Measurements from ENCODE around the gene CHPF2.

The CHPF2 gene

GRCh38 chr7:151243408-151244195, 11.3 kb downstream of the CHPF2 start:
- peaks cover 37% of the 10 kb centered on the region for H3K36me3 ChIP-seq (ENCODE audit: control insufficient read depth, insufficient read depth, low read length, severe bottlenecking)
- peaks cover 48% of the 10 kb centered on the region for H3K4me1 ChIP-seq (ENCODE audit: control insufficient read depth, insufficient read depth, low read length)
- H3K9me3 ChIP-seq (ENCODE audit: control insufficient read depth, low read length) = no peaks in the 10 kb centered on the region
- no peak overlapping the region for H3K4me3 ChIP-seq (ENCODE audit: low read length)
- H3K27me3 ChIP-seq (replicated peaks; ENCODE audit: control insufficient read depth, insufficient read depth, low read length) = no peaks in the 10 kb centered on the region
- no peak for DNase-seq (ENCODE audit: low read depth)
- peak overlapping the region; percentile 7 for H3K9ac ChIP-seq (ENCODE audit: low read length)

- Histone ChIP-seq H3K9ac (ENCODE audit: low read length) (peak overlapping the region; percentile 49), H3K9me3 (ENCODE audit: control insufficient read depth, low read length) (no peaks in the 10 kb centered on the region), H3K4me3 (ENCODE audit: low read length) (no peak overlapping the region), H3K27me3 (replicated peaks; ENCODE audit: control insufficient read depth, insufficient read depth, low read length) (no peaks in the 10 kb centered on the region), H3K36me3 (ENCODE audit: control insufficient read depth, insufficient read depth, low read length, severe bottlenecking) (peaks cover 30% of the 10 kb centered on the region), H3K4me1 (ENCODE audit: control insufficient read depth, insufficient read depth, low read length) (peaks cover 49% of the 10 kb centered on the region)
- peak; percentile 83 for DNase-seq (ENCODE audit: low read depth)
Observed at GRCh38 chr7:151244196-151244840, 12.0 kb downstream of the CHPF2 start.

DNA sequence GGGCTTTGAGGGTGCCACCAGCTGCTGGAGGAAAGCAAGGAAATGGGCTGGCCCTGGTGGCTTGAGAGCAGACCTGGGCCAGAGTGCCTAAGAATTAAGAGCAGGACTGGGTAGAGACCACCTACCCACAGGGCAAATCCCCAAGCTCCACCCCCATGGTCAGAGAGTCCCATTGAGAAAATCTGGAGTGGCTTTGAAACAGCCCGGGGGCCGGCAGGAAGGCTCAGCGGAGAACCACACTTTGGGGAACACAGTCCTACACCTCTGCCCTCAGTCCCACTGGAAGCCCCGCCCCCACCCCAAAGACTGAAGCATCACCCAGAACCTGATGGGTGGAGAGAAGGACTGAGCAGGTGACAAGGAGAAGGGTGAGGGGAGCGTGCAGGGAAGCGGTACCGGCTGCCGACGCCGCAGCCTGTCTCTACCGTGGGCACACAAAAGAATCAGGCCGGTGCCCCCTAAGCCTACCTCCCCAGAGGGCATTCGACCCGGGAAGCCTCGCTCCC, 12.6 kb downstream of the CHPF2 start:
- DNase-seq (ENCODE audit: low read depth) = no peak
- Histone ChIP-seq H3K9me3 (ENCODE audit: control insufficient read depth, low read length) (no peaks in the 10 kb centered on the region), H3K4me1 (ENCODE audit: control insufficient read depth, insufficient read depth, low read length) (peaks cover 53% of the 10 kb centered on the region), H3K36me3 (ENCODE audit: control insufficient read depth, insufficient read depth, low read length, severe bottlenecking) (peaks cover 26% of the 10 kb centered on the region), H3K9ac (ENCODE audit: low read length) (peak overlapping the region; percentile 49), H3K27me3 (replicated peaks; ENCODE audit: control insufficient read depth, insufficient read depth, low read length) (no peaks in the 10 kb centered on the region), H3K4me3 (ENCODE audit: low read length) (peak overlapping the region; percentile 63)

GRCh38 chr7:151245360-151246101, 13.2 kb downstream of the CHPF2 start:
- Histone ChIP-seq H3K27me3 (replicated peaks; ENCODE audit: control insufficient read depth, insufficient read depth, low read length) (no peaks in the 10 kb centered on the region), H3K4me1 (ENCODE audit: control insufficient read depth, insufficient read depth, low read length) (peaks cover 55% of the 10 kb centered on the region), H3K9me3 (ENCODE audit: control insufficient read depth, low read length) (no peaks in the 10 kb centered on the region), H3K4me3 (ENCODE audit: low read length) (peak overlapping the region; percentile 63), H3K36me3 (ENCODE audit: control insufficient read depth, insufficient read depth, low read length, severe bottlenecking) (peaks cover 20% of the 10 kb centered on the region), H3K9ac (ENCODE audit: low read length) (peak overlapping the region; percentile 49)
- DNase-seq (ENCODE audit: low read depth) = peak; percentile 77

GRCh38 chr7:151246102-151246850, 14.0 kb downstream of the CHPF2 start:
- Histone ChIP-seq H3K27me3 (replicated peaks; ENCODE audit: control insufficient read depth, insufficient read depth, low read length) (no peaks in the 10 kb centered on the region), H3K36me3 (ENCODE audit: control insufficient read depth, insufficient read depth, low read length, severe bottlenecking) (peaks cover 13% of the 10 kb centered on the region), H3K9me3 (ENCODE audit: control insufficient read depth, low read length) (no peaks in the 10 kb centered on the region), H3K4me1 (ENCODE audit: control insufficient read depth, insufficient read depth, low read length) (peaks cover 63% of the 10 kb centered on the region), H3K4me3 (ENCODE audit: low read length) (peak overlapping the region; percentile 92), H3K9ac (ENCODE audit: low read length) (peak overlapping the region; percentile 98)
- DNase-seq (ENCODE audit: low read depth) = no peak

GRCh38 chr7:151246851-151247580, 14.7 kb downstream of the CHPF2 start:
- H3K36me3 ChIP-seq (ENCODE audit: control insufficient read depth, insufficient read depth, low read length, severe bottlenecking) = peaks cover 5% of the 10 kb centered on the region
- H3K4me3 ChIP-seq (ENCODE audit: low read length) = peak overlapping the region; percentile 92
- H3K27me3 ChIP-seq (replicated peaks; ENCODE audit: control insufficient read depth, insufficient read depth, low read length) = no peaks in the 10 kb centered on the region
- H3K9ac ChIP-seq (ENCODE audit: low read length) = peak overlapping the region; percentile 98
- peaks cover 65% of the 10 kb centered on the region for H3K4me1 ChIP-seq (ENCODE audit: control insufficient read depth, insufficient read depth, low read length)
- peak; percentile 37 for DNase-seq (ENCODE audit: low read depth)
- H3K9me3 ChIP-seq (ENCODE audit: control insufficient read depth, low read length) = no peaks in the 10 kb centered on the region

DNA sequence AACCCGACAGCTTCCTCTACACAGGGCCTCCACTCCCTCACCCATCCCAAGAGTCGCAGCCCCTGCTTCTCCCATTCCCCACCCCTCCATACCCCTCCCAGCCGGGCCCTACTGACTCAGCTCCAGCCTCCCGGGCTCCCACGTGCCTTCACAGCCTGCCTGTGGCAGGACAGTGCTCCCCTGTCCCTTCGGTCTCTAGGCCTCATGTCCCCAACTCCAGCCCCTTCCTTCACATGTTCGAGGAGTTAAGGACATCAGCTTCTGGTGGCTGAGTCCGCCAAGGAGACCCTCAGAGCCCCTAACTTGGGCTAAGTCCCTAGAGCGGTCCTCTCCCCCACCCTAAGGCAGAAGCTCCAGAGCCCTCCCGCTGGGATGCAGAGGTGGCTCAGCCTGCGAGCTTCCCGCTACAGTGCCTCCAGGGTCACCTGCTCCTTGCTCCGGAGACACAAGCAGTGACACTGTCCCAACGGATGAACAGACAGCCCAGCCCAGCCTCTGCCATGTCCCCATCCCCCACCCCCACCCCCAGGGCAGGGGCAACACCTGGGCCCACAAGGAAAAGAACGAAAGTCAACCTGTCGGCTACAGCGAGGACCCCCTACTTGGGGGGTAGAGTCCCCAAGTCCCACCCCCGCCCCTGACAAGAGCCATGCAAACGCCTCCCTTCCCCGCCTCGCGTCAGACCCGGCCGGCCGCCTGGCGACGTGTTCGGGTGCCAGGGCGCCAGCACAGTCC, 15.5 kb downstream of the CHPF2 start:
- Histone ChIP-seq H3K4me1 (ENCODE audit: control insufficient read depth, insufficient read depth, low read length) (peaks cover 67% of the 10 kb centered on the region), H3K4me3 (ENCODE audit: low read length) (peak overlapping the region; percentile 92)

DNA sequence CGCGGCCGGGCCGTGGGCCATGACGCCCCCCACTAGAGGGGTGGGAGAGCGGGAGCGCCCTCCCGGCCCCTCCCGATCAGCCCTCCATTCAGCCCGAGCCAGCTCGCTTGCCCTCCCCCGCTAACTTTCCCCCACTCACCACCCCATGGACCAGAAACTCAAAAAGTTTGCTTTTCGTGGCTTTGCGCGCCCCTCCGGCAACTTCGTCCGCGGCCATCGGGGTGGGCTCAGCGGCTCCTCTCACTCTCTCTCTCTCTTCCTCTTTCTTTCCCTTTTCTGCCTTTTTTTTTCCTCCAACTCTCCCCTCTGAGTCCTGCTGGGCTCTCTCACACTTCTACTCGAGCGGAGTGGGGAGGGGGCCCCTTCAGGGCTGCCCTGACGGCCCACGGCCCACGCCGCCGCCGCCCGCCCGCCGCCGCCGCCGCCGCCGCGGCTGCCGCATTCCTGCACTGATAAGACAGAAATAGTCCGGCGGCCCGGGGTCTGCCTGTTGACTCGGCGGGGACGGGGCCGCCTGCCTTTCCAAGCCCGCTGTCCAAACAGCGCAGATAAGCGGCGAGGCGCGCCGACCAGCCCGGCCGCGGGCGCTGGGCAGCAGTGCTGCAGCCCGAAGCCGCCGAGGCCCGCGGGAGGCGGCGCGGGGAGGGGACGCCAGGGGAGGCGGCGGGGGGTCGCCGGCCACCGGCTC, 16.2 kb downstream of the CHPF2 start, which contains the start of gene SMARCD3:
SMARCD3 (minus strand) TSS at position 349 of the 688 bp plus-strand sequence; CDS start at position 217, 132 bp downstream.
- Histone ChIP-seq H3K9ac (ENCODE audit: low read length) (peak within 1 kb of the TSS; percentile 98), H3K36me3 (ENCODE audit: control insufficient read depth, insufficient read depth, low read length, severe bottlenecking) (no peaks in the 10 kb centered on the region), H3K9me3 (ENCODE audit: control insufficient read depth, low read length) (no peaks in the 10 kb centered on the region), H3K27me3 (replicated peaks; ENCODE audit: control insufficient read depth, insufficient read depth, low read length) (no peaks in the 10 kb centered on the region), H3K4me1 (ENCODE audit: control insufficient read depth, insufficient read depth, low read length) (peaks cover 65% of the 10 kb centered on the region), H3K4me3 (ENCODE audit: low read length) (peak within 1 kb of the TSS; percentile 92)
- peak; percentile 77 for DNase-seq (ENCODE audit: low read depth)

More for the DNA sequence above, 15.5 kb downstream of the CHPF2 start:
- Histone ChIP-seq H3K27me3 (replicated peaks; ENCODE audit: control insufficient read depth, insufficient read depth, low read length) (no peaks in the 10 kb centered on the region), H3K9me3 (ENCODE audit: control insufficient read depth, low read length) (no peaks in the 10 kb centered on the region), H3K9ac (ENCODE audit: low read length) (peak overlapping the region; percentile 98), H3K36me3 (ENCODE audit: control insufficient read depth, insufficient read depth, low read length, severe bottlenecking) (no peaks in the 10 kb centered on the region)
- DNase-seq (ENCODE audit: low read depth) = peak; percentile 64

GRCh38 chr7:151249034-151249731, 16.9 kb downstream of the CHPF2 start:
- Histone ChIP-seq H3K9ac (ENCODE audit: low read length) (peak overlapping the region; percentile 98), H3K9me3 (ENCODE audit: control insufficient read depth, low read length) (no peaks in the 10 kb centered on the region), H3K27me3 (replicated peaks; ENCODE audit: control insufficient read depth, insufficient read depth, low read length) (peaks cover 6% of the 10 kb centered on the region), H3K4me3 (ENCODE audit: low read length) (peak overlapping the region; percentile 92), H3K36me3 (ENCODE audit: control insufficient read depth, insufficient read depth, low read length, severe bottlenecking) (no peaks in the 10 kb centered on the region), H3K4me1 (ENCODE audit: control insufficient read depth, insufficient read depth, low read length) (peaks cover 65% of the 10 kb centered on the region)
- peak; percentile 88 for DNase-seq (ENCODE audit: low read depth)
